Hematopoietic multipotent progenitor cell treated with erythropoietin and hydrocortisone succinate and interleukin-3 and kit ligand, for 4 days (in vitro differentiated cells): ENCODE results near the gene SIK3.
A peak's percentile ranks its signal among the peaks of the same experiment; 100 is the strongest.

Experiments used
- DNase-seq: peaks from one replicate; pipeline ENCODE4 v3.0.0-alpha.2; 2015

The SIK3 gene

GRCh38 chr11:116888884-116889549 lies 209.2 kb downstream of the SIK3 start:
- DNase-seq = no peak

GRCh38 chr11:116888024-116888423 lies 210.2 kb downstream of the SIK3 start:
- DNase-seq = no peak

GRCh38 chr11:116885951-116886655 lies 212.1 kb downstream of the SIK3 start:
- DNase-seq = no peak

GRCh38 chr11:116882386-116882785 lies 215.8 kb downstream of the SIK3 start:
- DNase-seq = no peak

GRCh38 chr11:116881143-116881542 lies 217.1 kb downstream of the SIK3 start:
- no peak for DNase-seq

- DNase-seq = peak; percentile 87
These were observed 218.2 kb downstream of the SIK3 start for GRCh38 chr11:116879800-116880625.

GRCh38 chr11:116876656-116877055 lies 221.6 kb downstream of the SIK3 start:
- DNase-seq = no peak

GRCh38 chr11:116875194-116875593 lies 223.0 kb downstream of the SIK3 start:
- DNase-seq = no peak

GRCh38 chr11:116874251-116874650 lies 224.0 kb downstream of the SIK3 start:
- no peak for DNase-seq

GRCh38 chr11:116873381-116873780 lies 224.8 kb downstream of the SIK3 start:
- no peak for DNase-seq

- no peak for DNase-seq
These were observed 227.0 kb downstream of the SIK3 start for GRCh38 chr11:116871248-116871647.

GRCh38 chr11:116870054-116870453 lies 228.2 kb downstream of the SIK3 start:
- peak; percentile 71 for DNase-seq

- DNase-seq = no peak
These were observed 228.6 kb downstream of the SIK3 start for GRCh38 chr11:116869610-116870009.

GRCh38 chr11:116868066-116868465 lies 230.2 kb downstream of the SIK3 start:
- DNase-seq = no peak

- DNase-seq = no peak
These were observed 230.6 kb downstream of the SIK3 start for GRCh38 chr11:116867619-116868018.

- DNase-seq = no peak
These were observed 231.3 kb downstream of the SIK3 start for GRCh38 chr11:116866804-116867455.

- no peak for DNase-seq
These were observed 232.5 kb downstream of the SIK3 start for GRCh38 chr11:116865696-116866095.

- no peak for DNase-seq
These were observed 233.7 kb downstream of the SIK3 start for GRCh38 chr11:116864531-116864930.

- DNase-seq = no peak
These were observed 235.3 kb downstream of the SIK3 start for GRCh38 chr11:116862951-116863350.

GRCh38 chr11:116862185-116862584 lies 236.0 kb downstream of the SIK3 start:
- DNase-seq = no peak

GRCh38 chr11:116861539-116861938 lies 236.7 kb downstream of the SIK3 start:
- DNase-seq = no peak

GRCh38 chr11:116860303-116860702 lies 237.9 kb downstream of the SIK3 start:
- peak; percentile 28 for DNase-seq

- DNase-seq = no peak
These were observed 239.1 kb downstream of the SIK3 start for GRCh38 chr11:116859175-116859574.
